Measurements from ENCODE around the gene SLC37A2.

Gene SLC37A2

GRCh38 chr11:125079151-125079877 is 16.2 kb downstream of the SLC37A2 start:
- no peaks in the 10 kb centered on the region for H3K27me3 ChIP-seq (ENCODE audit: insufficient read depth, poor library complexity, severe bottlenecking)
- peaks cover 11% of the 10 kb centered on the region for H3K36me3 ChIP-seq (ENCODE audit: low read depth)
- no peaks in the 10 kb centered on the region for H3K9me3 ChIP-seq (ENCODE audit: severe bottlenecking)
- no peak overlapping the region for H3K4me3 ChIP-seq (ENCODE audit: severe bottlenecking)
- DNase-seq (ENCODE audit: low spot score) (no peak), ATAC-seq (ENCODE audit: low read depth) (no peak)
- no peak overlapping the region for H3K27ac ChIP-seq (ENCODE audit: poor library complexity, severe bottlenecking)
- TF ChIP-seq CTCF (IDR thresholded peaks at IDR 0.05; ENCODE audit: poor library complexity, severe bottlenecking), result no peak
- peaks cover 30% of the 10 kb centered on the region for H3K4me1 ChIP-seq (ENCODE audit: insufficient read depth, poor library complexity, severe bottlenecking)

- H3K27me3 ChIP-seq (ENCODE audit: insufficient read depth, poor library complexity, severe bottlenecking), result no peaks in the 10 kb centered on the region
- TF ChIP-seq CTCF (IDR thresholded peaks at IDR 0.05; ENCODE audit: poor library complexity, severe bottlenecking), result no peak
These were observed 16.9 kb downstream of the SLC37A2 start for GRCh38 chr11:125079878-125080530.

GRCh38 chr11:125080531-125080911 is 17.4 kb downstream of the SLC37A2 start:
- no peak overlapping the region for H3K4me3 ChIP-seq (ENCODE audit: severe bottlenecking)
- no peak for DNase-seq (ENCODE audit: low spot score)
- no peak for ATAC-seq (ENCODE audit: low read depth)
- H3K27ac ChIP-seq (ENCODE audit: poor library complexity, severe bottlenecking), result no peak overlapping the region
- peaks cover 26% of the 10 kb centered on the region for H3K4me1 ChIP-seq (ENCODE audit: insufficient read depth, poor library complexity, severe bottlenecking)
- H3K36me3 ChIP-seq (ENCODE audit: low read depth), result peaks cover 20% of the 10 kb centered on the region
- no peaks in the 10 kb centered on the region for H3K27me3 ChIP-seq (ENCODE audit: insufficient read depth, poor library complexity, severe bottlenecking)
- H3K9me3 ChIP-seq (ENCODE audit: severe bottlenecking), result no peaks in the 10 kb centered on the region
- TF ChIP-seq CTCF (IDR thresholded peaks at IDR 0.05; ENCODE audit: poor library complexity, severe bottlenecking), result no peak

More at GRCh38 chr11:125079878-125080530, 16.9 kb downstream of the SLC37A2 start:
- DNase-seq (ENCODE audit: low spot score) (no peak), ATAC-seq (ENCODE audit: low read depth) (no peak)
- Histone ChIP-seq H3K4me1 (ENCODE audit: insufficient read depth, poor library complexity, severe bottlenecking) (peaks cover 30% of the 10 kb centered on the region), H3K4me3 (ENCODE audit: severe bottlenecking) (no peak overlapping the region), H3K36me3 (ENCODE audit: low read depth) (peaks cover 16% of the 10 kb centered on the region), H3K27ac (ENCODE audit: poor library complexity, severe bottlenecking) (no peak overlapping the region), H3K9me3 (ENCODE audit: severe bottlenecking) (no peaks in the 10 kb centered on the region)

- ATAC-seq (ENCODE audit: low read depth) (no peak), DNase-seq (ENCODE audit: low spot score) (no peak)
- no peaks in the 10 kb centered on the region for H3K27me3 ChIP-seq (ENCODE audit: insufficient read depth, poor library complexity, severe bottlenecking)
- no peak overlapping the region for H3K27ac ChIP-seq (ENCODE audit: poor library complexity, severe bottlenecking)
- no peaks in the 10 kb centered on the region for H3K9me3 ChIP-seq (ENCODE audit: severe bottlenecking)
- H3K36me3 ChIP-seq (ENCODE audit: low read depth), result peaks cover 26% of the 10 kb centered on the region
- TF ChIP-seq CTCF (IDR thresholded peaks at IDR 0.05; ENCODE audit: poor library complexity, severe bottlenecking), result no peak
- H3K4me1 ChIP-seq (ENCODE audit: insufficient read depth, poor library complexity, severe bottlenecking), result peaks cover 19% of the 10 kb centered on the region
- no peak overlapping the region for H3K4me3 ChIP-seq (ENCODE audit: severe bottlenecking)
These were observed 18.1 kb downstream of the SLC37A2 start for GRCh38 chr11:125081098-125081798.

Data from RWPE2 (cell line).